ENCODE results near the gene FAM83F. TPM values are rescaled to one million over a fixed set of nuclear protein-coding genes. Genes with fewer than 3 reads are reported as not detected.

FAM83F gene
- total and polyA plus RNA-seq, 3 experiments from 2014 or later, result 0.01 to 0.51 (median 0.33) TPM

GRCh38 chr22:40006641-40007040 lies 11.9 kb downstream of the FAM83F start:
- Histone ChIP-seq H3K9me3 (ENCODE audit: low read length) (no peaks in the 10 kb centered on the region), H3K36me3 (ENCODE audit: insufficient read depth, low read length) (no peaks in the 10 kb centered on the region), H3K27ac (ENCODE audit: low read depth, low read length) (no peak overlapping the region), H3K27me3 (ENCODE audit: insufficient read depth, low read length, poor library complexity, severe bottlenecking) (no peaks in the 10 kb centered on the region), H3K4me1 (ENCODE audit: insufficient read depth, low read length) (peaks cover 6% of the 10 kb centered on the region), H3K4me3 (ENCODE audit: low read length) (no peak overlapping the region)
- Mint-ChIP-seq H3K9me3 (no peaks in the 10 kb centered on the region), H3K27ac (peak overlapping the region in 1 of 8 donors; percentile 70), H3K36me3 (no peaks in the 10 kb centered on the region), H3K27me3 (peaks cover 12 to 41% of the 10 kb centered on the region in 2 donors), H3K4me1 (peaks cover 0 to 12% (median 4%) of the 10 kb centered on the region in 3 donors), H3K4me3 (no peak overlapping the region)
- ChIA-PET POLR2A (interaction anchor here (0.7 kb wide), 1 partner anchor 1037 kb away, joined by 3 read pairs; no protein-coding TSS in a partner anchor), CTCF (interaction anchor here (1.0 kb wide), 1 partner anchor 472 kb away, joined by 3 read pairs; no protein-coding TSS in a partner anchor)
- no peak for DNase-seq

DNA sequence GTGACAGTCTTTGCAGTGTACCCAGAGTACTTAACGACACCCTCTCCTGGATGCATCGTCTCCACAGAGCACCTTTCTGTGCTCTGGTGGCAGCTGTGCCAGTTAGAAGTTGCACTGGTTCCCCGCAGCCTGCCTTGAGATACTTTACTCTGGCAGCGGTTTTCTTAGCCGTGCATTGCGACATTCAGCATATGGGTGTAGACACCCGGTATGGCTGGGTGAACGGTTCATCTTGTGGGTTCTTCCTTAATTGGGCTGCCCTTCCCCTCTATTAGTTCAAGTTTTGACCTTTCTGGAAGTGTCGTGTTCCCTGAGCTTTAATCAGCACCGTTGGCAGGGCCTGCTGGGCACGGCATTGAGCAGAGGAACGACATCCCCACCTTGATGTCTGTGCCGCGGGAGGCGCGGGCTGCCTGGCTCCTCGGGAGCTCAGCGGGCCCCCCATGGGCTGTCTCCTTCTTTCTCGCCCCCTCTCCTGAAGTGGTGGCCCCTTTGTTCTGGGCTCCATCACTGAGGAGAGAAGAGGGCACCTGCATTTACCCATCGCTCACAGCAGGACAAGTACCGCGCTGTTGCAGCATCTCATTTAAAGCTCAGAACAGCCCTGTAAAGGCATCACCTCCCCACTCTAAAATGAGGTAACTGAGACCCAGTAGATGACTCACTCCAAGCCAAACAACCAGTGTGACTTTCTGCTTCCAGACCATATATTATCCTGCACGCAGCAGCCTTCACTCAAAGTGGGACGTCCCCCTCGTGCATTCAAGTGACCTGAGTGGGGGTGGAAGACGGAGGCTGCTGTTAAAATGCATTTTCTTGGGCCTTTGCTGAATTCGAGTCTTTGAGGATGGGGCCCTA lies 13.3 kb downstream of the FAM83F start:
- ChIA-PET CTCF (interaction anchor here (1.1 to 3.4 kb wide), 2 partner anchors 11 to 17 kb away, joined by 3 to 21 read pairs; no protein-coding TSS in a partner anchor), POLR2A (no interaction called here)
- no peaks in the 10 kb centered on the region for H3K9me3 Mint-ChIP-seq
- H3K4me3 Mint-ChIP-seq, result no peak overlapping the region
- DNase-seq, result no peak
- peaks cover 6% of the 10 kb centered on the region for H3K4me1 ChIP-seq (ENCODE audit: insufficient read depth, low read length)
- no peaks in the 10 kb centered on the region for H3K9me3 ChIP-seq (ENCODE audit: low read length)
- H3K36me3 Mint-ChIP-seq, result peaks cover 0 to 1% (median 0%) of the 10 kb centered on the region in 3 donors
- H3K4me1 Mint-ChIP-seq, result peaks cover 0 to 12% (median 4%) of the 10 kb centered on the region in 3 donors
- no peaks in the 10 kb centered on the region for H3K27me3 ChIP-seq (ENCODE audit: insufficient read depth, low read length, poor library complexity, severe bottlenecking)
- no peak overlapping the region for H3K4me3 ChIP-seq (ENCODE audit: low read length)
- H3K27ac Mint-ChIP-seq, result peak overlapping the region in 1 of 8 donors; percentile 68
- H3K27ac ChIP-seq (ENCODE audit: low read depth, low read length), result no peak overlapping the region
- peaks cover 14 to 47% of the 10 kb centered on the region in 2 donors for H3K27me3 Mint-ChIP-seq
- H3K36me3 ChIP-seq (ENCODE audit: insufficient read depth, low read length), result no peaks in the 10 kb centered on the region

DNA sequence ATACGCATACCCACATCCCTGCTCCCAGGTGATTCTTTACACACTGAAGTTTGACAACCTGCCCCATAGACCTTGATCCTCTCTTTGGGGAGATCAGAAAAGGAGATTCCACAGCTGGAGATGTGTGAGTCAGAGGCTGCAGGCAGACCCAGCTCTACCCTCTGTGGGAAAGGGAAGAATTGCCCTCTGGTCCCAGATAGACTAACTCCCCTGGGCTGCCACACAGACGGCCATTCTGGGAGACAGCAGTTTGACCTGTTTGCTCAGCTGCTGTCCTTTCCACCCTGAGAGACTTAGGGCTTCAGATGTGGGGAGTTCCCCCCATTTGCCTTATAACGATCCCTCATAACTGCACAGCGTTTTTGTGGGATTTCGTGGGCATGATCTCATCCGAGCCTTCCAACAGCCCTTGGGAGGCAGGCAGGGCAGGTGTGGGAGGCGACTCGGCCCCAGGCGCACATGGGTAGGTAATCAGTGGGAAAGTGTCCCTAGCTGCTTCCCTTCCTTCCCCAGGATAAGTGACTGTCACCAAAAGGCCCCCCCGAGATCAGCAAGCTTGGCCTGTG lies 14.1 kb downstream of the FAM83F start:
- Histone ChIP-seq H3K27me3 (ENCODE audit: insufficient read depth, low read length, poor library complexity, severe bottlenecking) (no peaks in the 10 kb centered on the region), H3K4me1 (ENCODE audit: insufficient read depth, low read length) (peaks cover 6% of the 10 kb centered on the region), H3K36me3 (ENCODE audit: insufficient read depth, low read length) (no peaks in the 10 kb centered on the region), H3K4me3 (ENCODE audit: low read length) (no peak overlapping the region), H3K27ac (ENCODE audit: low read depth, low read length) (no peak overlapping the region), H3K9me3 (ENCODE audit: low read length) (no peaks in the 10 kb centered on the region)
- Mint-ChIP-seq H3K27me3 (peaks cover 15 to 51% of the 10 kb centered on the region in 2 donors), H3K4me3 (no peak overlapping the region), H3K4me1 (peaks cover 0 to 12% (median 4%) of the 10 kb centered on the region in 3 donors), H3K27ac (no peak overlapping the region), H3K36me3 (peaks cover 0 to 3% (median 0%) of the 10 kb centered on the region in 3 donors), H3K9me3 (no peaks in the 10 kb centered on the region)
- CTCF ChIA-PET, result interaction anchor here (1.1 to 3.4 kb wide), 2 partner anchors 12 to 16 kb away, joined by 3 to 21 read pairs; no protein-coding TSS in a partner anchor
- POLR2A ChIA-PET, result no interaction called here
- no peak for DNase-seq

GRCh38 chr22:40009292-40009774 lies 14.6 kb downstream of the FAM83F start:
- POLR2A ChIA-PET, result no interaction called here
- H3K4me1 ChIP-seq (ENCODE audit: insufficient read depth, low read length), result peaks cover 6% of the 10 kb centered on the region
- Mint-ChIP-seq H3K27me3 (peaks cover 18 to 51% of the 10 kb centered on the region in 2 donors), H3K27ac (peak overlapping the region in 1 of 8 donors; percentile 5), H3K4me1 (peaks cover 0 to 12% (median 4%) of the 10 kb centered on the region in 3 donors), H3K36me3 (peaks cover 0 to 3% (median 0%) of the 10 kb centered on the region in 3 donors), H3K4me3 (peak overlapping the region in 1 of 7 donors; percentile 37), H3K9me3 (no peaks in the 10 kb centered on the region)
- CTCF ChIA-PET, result interaction anchor here (1.2 to 3.4 kb wide), 2 partner anchors 16 to 475 kb away, joined by 4 to 21 read pairs; no protein-coding TSS in a partner anchor
- no peaks in the 10 kb centered on the region for H3K27me3 ChIP-seq (ENCODE audit: insufficient read depth, low read length, poor library complexity, severe bottlenecking)
- no peak overlapping the region for H3K4me3 ChIP-seq (ENCODE audit: low read length)
- no peaks in the 10 kb centered on the region for H3K36me3 ChIP-seq (ENCODE audit: insufficient read depth, low read length)
- DNase-seq, result no peak
- H3K27ac ChIP-seq (ENCODE audit: low read depth, low read length), result no peak overlapping the region
- no peaks in the 10 kb centered on the region for H3K9me3 ChIP-seq (ENCODE audit: low read length)

DNA sequence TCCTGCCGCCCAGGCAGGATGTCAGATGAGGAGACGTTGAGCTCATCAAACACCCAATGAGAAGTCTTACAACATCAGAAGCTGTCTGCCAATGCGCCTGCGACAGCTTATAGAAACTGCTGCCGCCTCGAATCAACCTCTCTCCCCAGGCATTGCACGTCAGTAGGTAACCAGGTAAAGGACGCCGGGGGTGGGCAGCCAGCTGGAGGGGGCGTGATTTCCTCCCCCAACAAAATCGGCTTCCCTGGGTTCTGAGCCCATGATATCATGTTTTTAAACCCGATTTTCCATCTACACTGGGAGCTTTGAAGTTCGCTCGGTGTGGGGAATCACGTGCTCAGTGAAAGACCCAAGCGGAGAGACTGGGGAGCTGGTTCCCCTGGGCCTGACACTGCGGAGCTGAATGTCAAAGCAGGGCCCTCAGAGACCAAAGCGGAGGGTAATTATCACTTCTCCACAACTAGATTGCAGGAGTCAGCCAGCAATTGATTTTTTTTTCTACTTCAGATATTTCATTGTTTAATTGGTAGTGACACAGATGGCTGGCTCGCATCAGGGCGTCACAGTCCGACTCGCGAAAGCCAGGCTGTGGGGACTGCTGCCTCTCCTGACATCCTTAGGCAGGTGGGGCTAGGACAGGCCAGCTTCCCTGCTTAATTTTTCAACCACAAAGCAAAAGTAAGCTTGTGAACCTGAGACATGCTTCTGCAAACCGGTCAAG lies 15.4 kb downstream of the FAM83F start:
- DNase-seq, result peak in 1 of 5 donors; percentile 72
- peaks cover 0 to 12% (median 4%) of the 10 kb centered on the region in 3 donors for H3K4me1 Mint-ChIP-seq
- Histone ChIP-seq H3K27me3 (ENCODE audit: insufficient read depth, low read length, poor library complexity, severe bottlenecking) (no peaks in the 10 kb centered on the region), H3K36me3 (ENCODE audit: insufficient read depth, low read length) (no peaks in the 10 kb centered on the region), H3K4me3 (ENCODE audit: low read length) (peak overlapping the region; percentile 39), H3K27ac (ENCODE audit: low read depth, low read length) (no peak overlapping the region), H3K4me1 (ENCODE audit: insufficient read depth, low read length) (peaks cover 6% of the 10 kb centered on the region), H3K9me3 (ENCODE audit: low read length) (no peaks in the 10 kb centered on the region)
- CTCF ChIA-PET, result interaction anchor here (0.6 to 3.4 kb wide), 3 partner anchors 15 to 475 kb away, joined by 3 to 21 read pairs (median 4); no protein-coding TSS in a partner anchor
- H3K27ac Mint-ChIP-seq, result no peak overlapping the region
- H3K27me3 Mint-ChIP-seq, result peaks cover 18 to 51% of the 10 kb centered on the region in 2 donors
- H3K4me3 Mint-ChIP-seq, result peak overlapping the region in 3 of 7 donors; percentile 22 to 37 (median 23)
- POLR2A ChIA-PET, result interaction anchor here (0.5 kb wide), 1 partner anchor 706 kb away, joined by 3 read pairs; no protein-coding TSS in a partner anchor
- H3K36me3 Mint-ChIP-seq, result peaks cover 0 to 3% (median 0%) of the 10 kb centered on the region in 3 donors
- no peaks in the 10 kb centered on the region for H3K9me3 Mint-ChIP-seq

DNA sequence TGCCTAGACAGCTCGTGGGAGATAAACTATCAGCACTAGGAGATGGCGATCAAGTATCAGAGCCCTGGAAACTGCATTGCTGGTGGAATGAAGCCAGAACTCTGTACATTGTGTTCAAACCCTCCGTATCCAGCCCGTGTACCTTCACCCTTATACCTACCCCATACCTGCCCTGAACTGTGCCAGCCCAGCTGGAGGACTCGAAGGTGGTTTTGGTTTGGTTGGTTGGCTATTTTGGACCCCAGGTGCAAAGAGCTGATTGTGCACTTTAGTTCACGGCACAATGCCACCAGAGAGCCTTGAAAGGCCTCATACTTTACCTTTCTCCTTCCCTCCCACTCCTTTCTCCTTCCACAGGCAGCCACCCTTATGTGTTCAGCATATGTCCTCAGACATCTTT lies 16.0 kb downstream of the FAM83F start:
- POLR2A ChIA-PET, result no interaction called here

GRCh38 chr22:40014667-40015248 lies 20.0 kb downstream of the FAM83F start:
- peaks cover 11 to 24% of the 10 kb centered on the region in 2 donors for H3K27me3 Mint-ChIP-seq
- no peak overlapping the region for H3K4me3 ChIP-seq (ENCODE audit: low read length)
- no peaks in the 10 kb centered on the region for H3K9me3 ChIP-seq (ENCODE audit: low read length)
- H3K27me3 ChIP-seq (ENCODE audit: insufficient read depth, low read length, poor library complexity, severe bottlenecking), result no peaks in the 10 kb centered on the region
- H3K27ac ChIP-seq (ENCODE audit: low read depth, low read length), result no peak overlapping the region
- DNase-seq, result no peak
- no peak overlapping the region for H3K4me3 Mint-ChIP-seq
- H3K9me3 Mint-ChIP-seq, result no peaks in the 10 kb centered on the region
- peaks cover 6% of the 10 kb centered on the region for H3K4me1 ChIP-seq (ENCODE audit: insufficient read depth, low read length)
- H3K4me1 Mint-ChIP-seq, result peaks cover 0 to 6% (median 2%) of the 10 kb centered on the region in 3 donors
- ChIA-PET CTCF (no interaction called here), POLR2A (no interaction called here)
- H3K36me3 Mint-ChIP-seq, result peaks cover 0 to 3% (median 0%) of the 10 kb centered on the region in 3 donors
- H3K36me3 ChIP-seq (ENCODE audit: insufficient read depth, low read length), result no peaks in the 10 kb centered on the region
- peak overlapping the region in 1 of 8 donors; percentile 67 for H3K27ac Mint-ChIP-seq

More for the DNA sequence above, 16.0 kb downstream of the FAM83F start:
- Mint-ChIP-seq H3K9me3 (no peaks in the 10 kb centered on the region), H3K4me3 (no peak overlapping the region), H3K4me1 (peaks cover 0 to 12% (median 4%) of the 10 kb centered on the region in 3 donors), H3K27me3 (peaks cover 18 to 51% of the 10 kb centered on the region in 2 donors), H3K27ac (no peak overlapping the region), H3K36me3 (peaks cover 0 to 3% (median 0%) of the 10 kb centered on the region in 3 donors)
- peaks cover 6% of the 10 kb centered on the region for H3K4me1 ChIP-seq (ENCODE audit: insufficient read depth, low read length)
- H3K27me3 ChIP-seq (ENCODE audit: insufficient read depth, low read length, poor library complexity, severe bottlenecking), result no peaks in the 10 kb centered on the region
- CTCF ChIA-PET, result interaction anchor here (0.6 to 3.4 kb wide), 2 partner anchors 14 to 153 kb away, joined by 3 to 21 read pairs; no protein-coding TSS in a partner anchor
- DNase-seq, result no peak
- no peaks in the 10 kb centered on the region for H3K9me3 ChIP-seq (ENCODE audit: low read length)
- H3K36me3 ChIP-seq (ENCODE audit: insufficient read depth, low read length), result no peaks in the 10 kb centered on the region
- no peak overlapping the region for H3K27ac ChIP-seq (ENCODE audit: low read depth, low read length)
- no peak overlapping the region for H3K4me3 ChIP-seq (ENCODE audit: low read length)

Measured in CD8-positive, alpha-beta memory T cell (primary cell).